IPS DF 6.9 (cell line): ENCODE measurements around the gene CDCA4.
"Not testable (repeated sequence)": the region's sequence is repeated elsewhere in the genome, so short reads cannot be mapped to it uniquely, and the experiment has no call there.

Experiments
- DNase-seq: peaks from one replicate; pipeline ENCODE4 v3.0.0-alpha.2; 2013; ENCODE audit warnings: low read depth, low spot score
- H3K27ac ChIP-seq: one replicate; pipeline ENCODE4 v1.5.1; 2013; ENCODE audit warnings: low read length, control low read depth
- H3K27me3 ChIP-seq: 2 replicates; pipeline ENCODE4 v1.6.1; 2013; ENCODE audit warnings: mild to moderate bottlenecking, low read length; ENCODE audit not compliant: control insufficient read depth, insufficient read depth
- H3K36me3 ChIP-seq: 2 replicates; pipeline ENCODE4 v1.6.1; 2013; ENCODE audit warnings: low read length; ENCODE audit not compliant: control insufficient read depth, insufficient read depth
- H3K4me1 ChIP-seq: 2 replicates; pipeline ENCODE4 v1.6.1; 2013; ENCODE audit warnings: low read length; ENCODE audit not compliant: control insufficient read depth, insufficient read depth
- H3K4me3 ChIP-seq: 2 replicates; pipeline ENCODE4 v1.5.1; 2013; ENCODE audit warnings: mild to moderate bottlenecking, low read length
- H3K9me3 ChIP-seq: 2 replicates; pipeline ENCODE4 v1.6.1; 2013; ENCODE audit warnings: low read length, inconsistent platforms; ENCODE audit not compliant: control insufficient read depth, insufficient read depth
- WGBS: extraction: QIAGEN DNeasy Blood & Tissue Kit; methylation state at CpG from one replicate; pipeline ENCODE4 v1.1.7; 2013; ENCODE audit warnings: mixed read lengths, missing lambda C conversion rate; ENCODE audit not compliant: insufficient read length, insufficient coverage; 5-methylcytosine and 5-hydroxymethylcytosine counted together

CDCA4 gene

GRCh38 chr14:105064001-105064400 is 43.1 kb upstream of the CDCA4 start:
- H3K9me3 ChIP-seq, result no peaks in the 10 kb centered on the region
- no peaks in the 10 kb centered on the region for H3K27me3 ChIP-seq
- no peak overlapping the region for H3K4me3 ChIP-seq
- no peak for DNase-seq
- H3K4me1 ChIP-seq, result 0 out of 2 replicates have a peak, but pooled peaks cover under 1% of the 10 kb centered on the region
- WGBS, result no CpG with 5 or more reads among the region's 10 CpGs
- no peaks in the 10 kb centered on the region for H3K36me3 ChIP-seq
- H3K27ac ChIP-seq, result no peak overlapping the region

- WGBS, result no CpG with 5 or more reads among the region's 10 CpGs
- H3K4me1 ChIP-seq, H3K9me3 ChIP-seq, H3K36me3 ChIP-seq, H3K27ac ChIP-seq, H3K4me3 ChIP-seq, DNase-seq, H3K27me3 ChIP-seq: not testable (repeated sequence)
Observed at GRCh38 chr14:105063506-105063905, 42.6 kb upstream of the CDCA4 start.

GRCh38 chr14:105063056-105063455 is 42.2 kb upstream of the CDCA4 start:
- no peak for DNase-seq
- Histone ChIP-seq H3K27me3 (no peaks in the 10 kb centered on the region), H3K9me3 (no peaks in the 10 kb centered on the region), H3K36me3 (no peaks in the 10 kb centered on the region), H3K27ac (no peak overlapping the region), H3K4me3 (no peak overlapping the region), H3K4me1 (0 out of 2 replicates have a peak, but pooled peaks cover 4% of the 10 kb centered on the region)
- no CpG with 5 or more reads among the region's 10 CpGs for WGBS

- Histone ChIP-seq H3K36me3 (no peaks in the 10 kb centered on the region), H3K27ac (no peak overlapping the region), H3K4me3 (no peak overlapping the region), H3K4me1 (0 out of 2 replicates have a peak, but pooled peaks cover 4% of the 10 kb centered on the region), H3K9me3 (no peaks in the 10 kb centered on the region), H3K27me3 (no peaks in the 10 kb centered on the region)
- no peak for DNase-seq
- WGBS, result no CpG with 5 or more reads among the region's 7 CpGs
Observed at GRCh38 chr14:105062048-105062433, 41.2 kb upstream of the CDCA4 start.

GRCh38 chr14:105061428-105062047 is 40.7 kb upstream of the CDCA4 start:
- no peaks in the 10 kb centered on the region for H3K36me3 ChIP-seq
- WGBS, result no CpG with 5 or more reads among the region's 13 CpGs
- H3K4me3 ChIP-seq, result no peak overlapping the region
- no peak overlapping the region for H3K27ac ChIP-seq
- no peak for DNase-seq
- 0 out of 2 replicates have a peak, but pooled peaks cover 5% of the 10 kb centered on the region for H3K4me1 ChIP-seq
- no peaks in the 10 kb centered on the region for H3K9me3 ChIP-seq
- H3K27me3 ChIP-seq, result no peaks in the 10 kb centered on the region

- Histone ChIP-seq H3K4me1 (0 out of 2 replicates have a peak, but pooled peaks cover 8% of the 10 kb centered on the region), H3K4me3 (no peak overlapping the region), H3K27ac (no peak overlapping the region), H3K27me3 (0 out of 2 replicates have a peak, but pooled peaks cover 1% of the 10 kb centered on the region), H3K36me3 (no peaks in the 10 kb centered on the region), H3K9me3 (no peaks in the 10 kb centered on the region)
- no peak for DNase-seq
- WGBS, result no CpG with 5 or more reads among the region's 30 CpGs
Observed at GRCh38 chr14:105060751-105061427, 40.0 kb upstream of the CDCA4 start.

GRCh38 chr14:105059925-105060565 is 39.2 kb upstream of the CDCA4 start:
- H3K27me3 ChIP-seq, result peaks cover 5% of the 10 kb centered on the region; the same call in 1 of the 2 replicates
- H3K27ac ChIP-seq, result no peak overlapping the region
- WGBS, result no CpG with 5 or more reads among the region's 16 CpGs
- H3K36me3 ChIP-seq, result no peaks in the 10 kb centered on the region
- 0 out of 2 replicates have a peak, but pooled peaks cover 9% of the 10 kb centered on the region for H3K4me1 ChIP-seq
- H3K4me3 ChIP-seq, result no peak overlapping the region
- no peak for DNase-seq
- H3K9me3 ChIP-seq, result no peaks in the 10 kb centered on the region

GRCh38 chr14:105059035-105059924 is 38.4 kb upstream of the CDCA4 start:
- WGBS, result no CpG with 5 or more reads among the region's 22 CpGs
- 0 out of 2 replicates have a peak, but pooled peaks cover 9% of the 10 kb centered on the region for H3K4me1 ChIP-seq
- DNase-seq, result no peak
- no peak overlapping the region for H3K4me3 ChIP-seq
- H3K27ac ChIP-seq, result no peak overlapping the region
- no peaks in the 10 kb centered on the region for H3K9me3 ChIP-seq
- H3K36me3 ChIP-seq, result no peaks in the 10 kb centered on the region
- H3K27me3 ChIP-seq, result peaks cover 5% of the 10 kb centered on the region; the same call in 1 of the 2 replicates

GRCh38 chr14:105058521-105059034 is 37.7 kb upstream of the CDCA4 start:
- no CpG with 5 or more reads among the region's 14 CpGs for WGBS

More at GRCh38 chr14:105058521-105059034, 37.7 kb upstream of the CDCA4 start:
- no peaks in the 10 kb centered on the region for H3K36me3 ChIP-seq
- DNase-seq, result no peak
- no peak overlapping the region for H3K4me3 ChIP-seq
- H3K27me3 ChIP-seq, result peaks cover 5% of the 10 kb centered on the region; the same call in 1 of the 2 replicates
- 0 out of 2 replicates have a peak, but pooled peaks cover 9% of the 10 kb centered on the region for H3K4me1 ChIP-seq
- H3K27ac ChIP-seq, result no peak overlapping the region
- H3K9me3 ChIP-seq, result no peaks in the 10 kb centered on the region
